ENCODE data around the gene AFDN. TPM values are rescaled to one million over a fixed set of nuclear protein-coding genes. Genes with fewer than 3 reads are reported as not detected.

The AFDN gene
- total RNA-seq, 1 experiment from 2014 or later = 226 TPM

- Mint-ChIP-seq H3K27me3 (ENCODE audit: unreplicated experiment) (no peaks in the 10 kb centered on the region), H3K36me3 (ENCODE audit: insufficient read depth, unreplicated experiment) (peaks cover 37% of the 10 kb centered on the region), H3K4me1 (ENCODE audit: low read depth, unreplicated experiment) (peaks cover 42% of the 10 kb centered on the region), H3K4me3 (ENCODE audit: low read depth, unreplicated experiment) (no peak overlapping the region), H3K9me3 (ENCODE audit: low read depth, unreplicated experiment) (no peaks in the 10 kb centered on the region), H3K27ac (ENCODE audit: unreplicated experiment) (no peak overlapping the region)
- no peak for DNase-seq
- BruUV-seq (replicated peaks) = no TSS peak
- CTCF ChIA-PET = interaction anchor here (0.6 kb wide), 1 partner anchor 444 kb away, joined by 4 read pairs; no protein-coding TSS in a partner anchor
- TF ChIP-seq CTCF (IDR thresholded peaks at IDR 0.05; ENCODE audit: unreplicated experiment) = no peak
- intact Hi-C loops (cut with micrococcal nuclease; ENCODE audit: unreplicated experiment) = no loop called here
Observed at GRCh38 chr6:167957626-167958025, 130.9 kb downstream of the AFDN start.

- peaks cover 41% of the 10 kb centered on the region for H3K36me3 Mint-ChIP-seq (ENCODE audit: insufficient read depth, unreplicated experiment)
- no peaks in the 10 kb centered on the region for H3K9me3 Mint-ChIP-seq (ENCODE audit: low read depth, unreplicated experiment)
- BruUV-seq (replicated peaks) = no TSS peak
- no peak for TF ChIP-seq CTCF (IDR thresholded peaks at IDR 0.05; ENCODE audit: unreplicated experiment)
- H3K27ac Mint-ChIP-seq (ENCODE audit: unreplicated experiment) = no peak overlapping the region
- intact Hi-C loops (cut with micrococcal nuclease; ENCODE audit: unreplicated experiment) = loop anchor here (10.0 kb wide), 1 partner anchor 74 kb away; no protein-coding TSS in a partner anchor
- CTCF ChIA-PET = no interaction called here
- H3K4me1 Mint-ChIP-seq (ENCODE audit: low read depth, unreplicated experiment) = peaks cover 57% of the 10 kb centered on the region
- H3K4me3 Mint-ChIP-seq (ENCODE audit: low read depth, unreplicated experiment) = no peak overlapping the region
- DNase-seq = no peak
- no peaks in the 10 kb centered on the region for H3K27me3 Mint-ChIP-seq (ENCODE audit: unreplicated experiment)
Observed at GRCh38 chr6:167960579-167960978, 133.9 kb downstream of the AFDN start.

GRCh38 chr6:167962711-167963110 lies 136.0 kb downstream of the AFDN start:
- Mint-ChIP-seq H3K4me3 (ENCODE audit: low read depth, unreplicated experiment) (no peak overlapping the region), H3K4me1 (ENCODE audit: low read depth, unreplicated experiment) (peaks cover 48% of the 10 kb centered on the region), H3K9me3 (ENCODE audit: low read depth, unreplicated experiment) (no peaks in the 10 kb centered on the region), H3K27me3 (ENCODE audit: unreplicated experiment) (no peaks in the 10 kb centered on the region), H3K36me3 (ENCODE audit: insufficient read depth, unreplicated experiment) (peaks cover 44% of the 10 kb centered on the region), H3K27ac (ENCODE audit: unreplicated experiment) (no peak overlapping the region)
- TF ChIP-seq CTCF (IDR thresholded peaks at IDR 0.05; ENCODE audit: unreplicated experiment) = no peak
- no peak for DNase-seq
- intact Hi-C loops (cut with micrococcal nuclease; ENCODE audit: unreplicated experiment) = loop anchor here (10.0 kb wide), 1 partner anchor 72 kb away; no protein-coding TSS in a partner anchor
- CTCF ChIA-PET = no interaction called here
- BruUV-seq (replicated peaks) = no TSS peak

- no peak for DNase-seq
- no TSS peak for BruUV-seq (replicated peaks)
- Mint-ChIP-seq H3K27me3 (ENCODE audit: unreplicated experiment) (no peaks in the 10 kb centered on the region), H3K36me3 (ENCODE audit: insufficient read depth, unreplicated experiment) (peaks cover 48% of the 10 kb centered on the region), H3K4me3 (ENCODE audit: low read depth, unreplicated experiment) (no peak overlapping the region), H3K9me3 (ENCODE audit: low read depth, unreplicated experiment) (no peaks in the 10 kb centered on the region), H3K4me1 (ENCODE audit: low read depth, unreplicated experiment) (peaks cover 44% of the 10 kb centered on the region), H3K27ac (ENCODE audit: unreplicated experiment) (no peak overlapping the region)
- no peak for TF ChIP-seq CTCF (IDR thresholded peaks at IDR 0.05; ENCODE audit: unreplicated experiment)
- CTCF ChIA-PET = no interaction called here
- intact Hi-C loops (cut with micrococcal nuclease; ENCODE audit: unreplicated experiment) = loop anchor here (10.0 kb wide), 1 partner anchor 71 kb away; no protein-coding TSS in a partner anchor
Observed at GRCh38 chr6:167963589-167964057, 136.9 kb downstream of the AFDN start.
